ENCODE results near the gene PPIL1.

PPIL1 gene

DNA sequence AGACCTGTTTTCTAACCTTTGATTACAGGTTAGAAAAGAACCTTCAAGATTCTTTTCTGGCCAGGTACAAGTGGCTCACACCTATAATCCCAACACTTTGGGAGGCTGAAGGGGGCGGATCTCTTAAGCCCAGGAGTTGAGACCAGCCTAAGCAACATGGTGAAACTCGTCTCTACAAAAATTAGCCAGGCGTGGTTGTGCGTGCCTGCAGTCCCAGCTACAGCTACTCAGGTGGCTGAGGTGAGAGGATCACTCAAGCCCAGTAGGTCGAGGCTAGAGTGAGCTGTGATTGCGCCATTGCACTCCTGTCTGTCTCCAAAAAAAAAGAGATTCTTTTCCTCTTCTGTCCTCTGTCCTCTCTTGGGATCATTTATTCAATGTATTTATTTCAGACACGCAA lies 14.5 kb downstream of the PPIL1 start:
- no peak overlapping the region for H3K27ac ChIP-seq
- TF ChIP-seq CTCF (conservative IDR thresholded peaks at IDR 0.05), result no peak

DNA sequence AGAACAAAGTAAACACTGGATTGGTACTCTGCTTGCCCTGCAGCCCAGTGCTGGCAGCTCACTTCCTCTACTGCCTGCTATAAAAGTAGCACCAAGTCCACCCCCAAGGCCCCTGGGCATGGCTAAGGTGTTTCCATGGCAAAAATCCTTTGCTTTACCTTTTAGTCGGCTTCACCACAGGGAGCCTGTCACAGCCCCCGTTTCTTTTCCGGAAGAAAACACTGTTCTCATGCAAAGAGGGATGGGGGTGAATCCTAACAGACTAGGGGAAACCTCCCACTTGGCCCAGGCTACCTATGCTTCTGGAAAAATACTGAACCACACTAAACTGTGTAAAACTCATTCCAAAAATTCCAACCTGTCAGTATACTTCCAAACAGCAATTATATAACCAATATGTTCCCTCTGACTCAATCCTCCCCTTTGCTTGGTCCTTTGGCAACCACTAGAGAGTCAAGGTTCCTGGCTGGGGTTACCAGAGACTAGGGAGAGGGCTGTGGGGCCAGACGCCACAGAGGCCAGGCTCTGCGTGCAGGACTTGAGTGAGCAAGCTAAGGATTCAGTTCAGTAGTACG lies 16.1 kb downstream of the PPIL1 start:
- no peak for TF ChIP-seq CTCF (conservative IDR thresholded peaks at IDR 0.05)
- no peak overlapping the region for H3K27ac ChIP-seq

- H3K27ac ChIP-seq, result no peak overlapping the region
- TF ChIP-seq CTCF (conservative IDR thresholded peaks at IDR 0.05), result no peak
These were observed 17.3 kb downstream of the PPIL1 start for GRCh38 chr6:36857325-36857724.

GRCh38 chr6:36856277-36856676 lies 18.3 kb downstream of the PPIL1 start:
- H3K27ac ChIP-seq, result no peak overlapping the region
- no peak for TF ChIP-seq CTCF (conservative IDR thresholded peaks at IDR 0.05)

- H3K27ac ChIP-seq, result no peak overlapping the region
- no peak for TF ChIP-seq CTCF (conservative IDR thresholded peaks at IDR 0.05)
These were observed 18.9 kb downstream of the PPIL1 start for GRCh38 chr6:36855750-36856149.

DNA sequence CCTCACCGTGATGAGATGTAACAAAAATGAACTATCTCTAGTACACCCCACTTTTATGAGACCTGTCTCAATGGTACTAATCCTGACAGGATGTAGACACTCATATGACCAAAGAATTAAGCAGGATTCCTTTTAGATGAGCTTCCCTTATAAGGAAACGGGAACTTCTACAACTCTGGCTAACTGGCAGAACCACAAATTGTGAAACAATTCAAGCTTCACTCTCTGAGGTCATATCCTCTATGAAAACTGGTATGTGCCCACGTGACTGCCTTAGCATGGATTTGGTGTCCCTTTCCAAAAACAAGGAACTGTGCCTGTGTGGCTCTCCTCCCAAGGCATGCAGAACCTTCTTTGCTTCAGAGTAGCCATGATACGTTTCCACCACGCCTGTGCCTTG lies 21.3 kb downstream of the PPIL1 start:
- no peak for TF ChIP-seq CTCF (conservative IDR thresholded peaks at IDR 0.05)
- H3K27ac ChIP-seq, result no peak overlapping the region

GRCh38 chr6:36852481-36853147 lies 22.0 kb downstream of the PPIL1 start:
- no peak overlapping the region for H3K27ac ChIP-seq
- no peak for TF ChIP-seq CTCF (conservative IDR thresholded peaks at IDR 0.05)

All from VCaP (cell line).